OCI-M2 (cell line): Measurements from ENCODE around the gene CFDP1.
"Not testable (repeated sequence)": the region's sequence is repeated elsewhere in the genome, so short reads cannot be mapped to it uniquely, and the experiment has no call there.

Experiments
- DNase-seq: peaks from one replicate; lab custom pipeline; 2025; ENCODE audit not compliant: unreplicated experiment; lab: John Stamatoyannopoulos, UW

The CFDP1 gene

GRCh38 chr16:75298267-75298666 lies 135.0 kb downstream of the CFDP1 start:
- no peak for DNase-seq

- no peak for DNase-seq
Observed at GRCh38 chr16:75296606-75297005, 136.7 kb downstream of the CFDP1 start.

DNA sequence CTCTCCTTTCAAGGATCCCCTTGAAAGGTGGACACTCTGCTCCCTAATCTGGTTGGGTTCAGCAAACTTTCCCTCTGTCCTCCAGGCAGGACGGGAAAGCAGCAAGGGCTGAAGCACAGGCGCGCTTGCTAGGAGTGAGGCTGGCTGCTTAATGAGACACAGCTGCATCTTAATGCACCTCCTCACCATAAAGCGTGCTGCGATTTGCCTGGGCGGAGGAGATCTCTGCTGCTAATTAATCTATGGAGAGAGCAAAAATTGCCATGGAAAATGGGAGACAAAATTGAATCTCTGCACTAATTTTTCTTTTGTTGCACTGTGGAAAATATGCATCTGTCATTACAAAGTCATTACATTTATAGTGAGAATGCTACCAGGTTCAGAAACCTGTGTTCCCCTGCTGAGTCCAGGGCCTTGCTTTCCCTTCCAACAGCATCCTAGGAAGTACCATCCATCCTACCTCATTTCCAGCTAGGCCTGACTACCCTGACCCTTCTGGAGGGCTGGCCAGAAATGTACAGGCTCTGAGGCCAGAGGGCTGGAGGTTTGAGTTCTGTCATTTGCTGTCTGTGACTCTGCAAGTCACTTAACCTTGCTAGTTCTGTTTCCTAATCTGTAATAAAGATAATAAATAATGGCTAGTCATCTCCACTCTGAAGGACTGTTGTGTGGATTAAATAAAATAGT lies 138.4 kb downstream of the CFDP1 start:
- no peak for DNase-seq

GRCh38 chr16:75293772-75294171 lies 139.5 kb downstream of the CFDP1 start:
- DNase-seq = no peak

DNA sequence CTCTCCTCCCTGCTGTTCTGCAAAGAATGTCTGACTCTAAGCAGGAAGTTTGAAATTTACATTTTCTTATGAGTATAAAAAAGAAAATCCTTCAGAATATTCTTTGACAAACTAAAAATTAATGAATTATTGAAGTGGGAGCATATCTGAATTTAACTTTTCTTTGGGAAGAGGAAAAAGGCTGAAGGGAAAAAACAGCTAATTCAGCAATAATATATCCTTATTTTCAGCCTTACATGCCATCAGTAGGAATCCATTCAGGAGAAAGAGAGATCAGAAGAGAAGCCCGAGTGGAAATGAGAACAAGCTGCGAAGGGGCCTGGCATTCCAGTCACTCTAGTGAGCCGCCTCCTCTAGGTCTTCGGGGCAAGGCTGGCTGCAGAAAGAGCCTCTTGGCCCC lies 140.1 kb downstream of the CFDP1 start:
- DNase-seq = no peak

GRCh38 chr16:75292691-75293090 lies 140.6 kb downstream of the CFDP1 start:
- no peak for DNase-seq

GRCh38 chr16:75289189-75289588 lies 144.1 kb downstream of the CFDP1 start:
- no peak for DNase-seq

DNA sequence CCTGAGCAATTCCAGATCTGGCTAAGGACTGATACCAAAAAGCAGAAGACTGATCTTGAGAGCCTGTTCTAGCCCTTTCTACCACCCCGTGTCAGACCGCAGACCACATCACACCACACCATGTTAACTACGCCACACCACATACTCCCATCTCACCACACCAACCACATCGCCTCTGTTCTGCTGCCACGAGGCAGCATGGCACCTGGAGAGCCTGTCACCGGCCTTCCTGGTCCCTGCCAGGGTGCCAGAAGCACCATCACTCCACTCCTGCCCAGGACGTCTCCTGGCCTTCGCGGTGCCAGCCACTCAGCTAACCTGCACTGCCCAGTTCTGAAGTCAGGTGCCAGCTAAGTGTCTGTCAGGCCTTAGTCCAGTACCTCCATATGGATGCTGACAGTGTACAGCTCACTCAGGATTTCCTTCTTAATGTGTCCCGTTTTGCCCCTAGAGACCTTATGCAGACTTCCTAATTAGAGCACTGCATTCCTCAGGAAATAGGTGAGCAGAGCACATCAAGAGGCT lies 144.6 kb downstream of the CFDP1 start:
- DNase-seq = no peak

- no peak for DNase-seq
Observed at GRCh38 chr16:75288181-75288580, 145.1 kb downstream of the CFDP1 start.

- no peak for DNase-seq
Observed at GRCh38 chr16:75287708-75288107, 145.6 kb downstream of the CFDP1 start.

DNA sequence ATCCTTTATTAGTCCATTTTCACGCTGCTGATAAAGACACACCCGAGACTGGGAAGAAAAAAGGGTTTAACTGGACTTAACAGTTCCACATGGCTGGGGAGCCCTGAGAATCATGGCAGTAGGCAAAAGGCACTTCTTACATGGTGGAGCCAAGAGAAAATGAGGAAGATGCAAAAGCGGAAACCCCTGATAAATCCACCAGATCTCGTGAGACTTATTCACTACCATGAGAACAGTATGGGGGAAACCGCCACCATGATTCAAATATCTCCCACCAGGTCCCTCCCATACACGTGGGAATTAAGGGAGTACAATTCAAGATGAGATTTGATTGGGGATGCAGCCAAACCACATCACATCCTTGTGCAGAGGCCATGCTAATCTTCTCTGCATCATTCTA lies 146.9 kb downstream of the CFDP1 start:
- no peak for DNase-seq

- DNase-seq = no peak
Observed at GRCh38 chr16:75282466-75283281, 150.6 kb downstream of the CFDP1 start.

- no peak for DNase-seq
Observed at GRCh38 chr16:75281826-75282225, 151.5 kb downstream of the CFDP1 start.

- DNase-seq = not testable (repeated sequence)
Observed at GRCh38 chr16:75281009-75281408, 152.3 kb downstream of the CFDP1 start.

GRCh38 chr16:75280331-75280804 lies 152.9 kb downstream of the CFDP1 start:
- DNase-seq = no peak

DNA sequence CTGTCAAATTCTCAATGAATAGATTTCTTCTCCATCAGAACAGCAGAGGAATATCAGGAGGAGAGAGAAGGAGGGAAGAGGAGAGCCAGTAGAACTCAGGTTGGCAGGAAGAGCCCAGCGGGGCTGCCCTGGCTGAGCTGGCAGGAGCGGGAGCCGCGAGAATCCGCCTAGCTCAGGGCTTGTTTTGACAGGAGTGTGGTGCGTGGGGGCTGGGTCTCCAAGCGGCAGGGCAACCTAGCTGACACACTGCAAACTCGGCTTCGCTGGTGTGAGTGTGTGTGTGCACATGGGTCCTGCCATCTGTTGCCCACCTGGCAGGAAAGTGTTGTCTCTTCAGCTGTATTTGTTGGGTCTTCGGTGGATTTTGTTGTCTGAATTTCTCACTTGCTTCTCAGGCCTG lies 154.0 kb downstream of the CFDP1 start:
- DNase-seq = no peak

- no peak for DNase-seq
Observed at GRCh38 chr16:75273054-75273925, 160.0 kb downstream of the CFDP1 start.

DNA sequence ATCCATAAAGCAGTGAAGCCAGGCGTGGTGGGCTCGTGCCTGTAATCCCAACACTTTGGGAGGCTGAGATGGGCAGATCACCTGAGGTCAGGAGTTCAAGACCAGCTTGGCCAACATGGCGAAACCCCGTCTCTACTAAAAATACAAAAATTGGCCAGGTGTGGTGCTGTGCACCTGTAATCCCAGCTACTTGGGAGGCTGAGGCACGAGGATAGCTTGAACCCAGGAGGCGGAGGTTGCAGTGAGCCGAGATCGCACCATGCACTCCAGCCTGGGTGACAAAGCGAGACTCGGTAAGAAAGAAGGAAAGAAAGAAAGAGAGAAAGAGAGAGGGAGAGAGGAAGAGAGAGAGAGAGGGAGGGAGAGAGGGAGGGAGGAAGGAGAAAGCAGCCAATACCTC lies 160.7 kb downstream of the CFDP1 start:
- DNase-seq = not testable (repeated sequence)

GRCh38 chr16:75272097-75272551 lies 161.2 kb downstream of the CFDP1 start:
- no peak for DNase-seq

DNA sequence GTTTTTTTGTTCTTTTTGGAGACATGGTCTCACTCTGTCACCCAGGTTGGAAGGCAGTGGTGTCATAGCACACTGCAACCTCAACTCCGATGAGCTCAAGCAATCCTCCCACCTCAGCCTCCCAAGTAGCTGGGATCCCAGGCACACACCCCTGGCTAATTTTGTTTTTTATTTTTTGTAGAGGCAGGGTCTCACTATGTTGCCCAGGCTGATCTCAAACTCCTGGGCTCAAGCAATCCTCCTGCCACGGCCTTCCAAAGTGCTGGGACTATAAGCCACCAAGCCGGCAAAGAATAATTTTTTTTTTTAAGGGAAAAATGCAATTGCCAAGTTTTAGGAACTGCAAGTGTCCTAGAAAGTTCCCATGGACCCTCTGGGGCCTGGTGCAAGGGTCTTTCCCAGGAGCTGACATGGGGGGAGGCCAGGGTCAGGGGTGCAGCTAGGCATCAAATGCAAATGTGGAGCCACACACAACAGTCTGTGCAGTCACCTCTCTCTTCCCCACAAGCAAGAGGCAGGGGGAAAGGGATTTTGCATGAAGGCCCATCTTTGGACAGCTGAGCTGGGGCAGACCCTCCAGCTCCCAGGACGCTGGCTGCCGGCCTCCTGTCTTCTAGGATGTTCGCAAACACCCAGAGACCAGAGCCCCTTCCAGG lies 161.7 kb downstream of the CFDP1 start:
- no peak for DNase-seq

- DNase-seq = not testable (repeated sequence)
Observed at GRCh38 chr16:75269358-75269757, 163.9 kb downstream of the CFDP1 start.
